Measurements from ENCODE around the gene AKTIP. TPM values are rescaled to one million over a fixed set of nuclear protein-coding genes. Genes with fewer than 3 reads are reported as not detected.
"Not testable (repeated sequence)": the region's sequence is repeated elsewhere in the genome, so short reads cannot be mapped to it uniquely, and the experiment has no call there.

Gene AKTIP
- total RNA-seq, 1 experiment from 2014 or later = 23.5 TPM

GRCh38 chr16:53515259-53515658 lies 12.2 kb upstream of the AKTIP start:
- no peak for TF ChIP-seq ZBTB33 (IDR thresholded peaks at IDR 0.05; ENCODE audit: extremely low read depth, insufficient replicate concordance, low read length)
- TF ChIP-seq EZH2 (IDR thresholded peaks at IDR 0.05) = no peak
- no peak for TF ChIP-seq POLR2A (IDR thresholded peaks at IDR 0.05; ENCODE audit: borderline replicate concordance, extremely low read depth, insufficient read depth, insufficient read length)
- TF ChIP-seq ZFX (IDR thresholded peaks at IDR 0.05) = no peak
- TF ChIP-seq RAD21 (IDR thresholded peaks at IDR 0.05; ENCODE audit: low read depth) = no peak
- no peak for TF ChIP-seq ATF3 (IDR thresholded peaks at IDR 0.05)
- TF ChIP-seq CEBPB (IDR thresholded peaks at IDR 0.05; ENCODE audit: low read depth) = no peak
- TF ChIP-seq EZH2phosphoT487 (IDR thresholded peaks at IDR 0.05; ENCODE audit: borderline replicate concordance) = no peak
- H3K4me2 ChIP-seq (ENCODE audit: low read length) = no peak overlapping the region
- no peaks in the 10 kb centered on the region for H3K9me2 ChIP-seq (ENCODE audit: insufficient read depth)
- DNase-seq (ENCODE audit: low read depth, low spot score) (no peak), ATAC-seq (no peak)
- BruUV-seq (replicated peaks) = no TSS peak
- peaks cover 4 to 12% of the 10 kb centered on the region in 2 experiments; a peak in 2 of 4 replicates for H3K4me1 ChIP-seq (ENCODE audit: control insufficient read depth in 1 of 2, insufficient read depth in 2 of 2, low read length in 2 of 2)
- ChIA-PET POLR2A (no interaction called here), RAD21 (ENCODE audit: low non-redundant PET in 1 of 2, low total read pairs in 2 of 2, uncharacterized antibody in 2 of 2, unreplicated experiment in 2 of 2) (no interaction called here), CTCF (no interaction called here)
- no peak overlapping the region for H3K9ac ChIP-seq (ENCODE audit: low read length)
- no peak overlapping the region for H2AFZ ChIP-seq (ENCODE audit: low read depth, low read length, poor library complexity, severe bottlenecking)
- H3K27me3 ChIP-seq (ENCODE audit: insufficient read depth, low read length) = no peaks in the 10 kb centered on the region
- no peaks in the 10 kb centered on the region for H3K79me2 ChIP-seq (ENCODE audit: insufficient read depth, low read length)
- H4K20me1 ChIP-seq (ENCODE audit: insufficient read depth) = no peaks in the 10 kb centered on the region
- H3K4me3 ChIP-seq (replicated peaks in 1 of 2; ENCODE audit: low read depth in 1 of 2, low read length in 2 of 2) = no peak overlapping the region
- no peaks in the 10 kb centered on the region for H3K36me3 ChIP-seq (ENCODE audit: control insufficient read depth in 1 of 2, insufficient read depth in 2 of 2, low read length in 2 of 2)
- intact Hi-C loops (cut with micrococcal nuclease) = no loop called here
- H3K9me3 ChIP-seq (ENCODE audit: control insufficient read depth in 1 of 2, insufficient read depth in 1 of 2, low read depth in 1 of 2, low read length in 2 of 2) = no peaks in the 10 kb centered on the region
- H3K27ac ChIP-seq (ENCODE audit: low read depth, low read length) = no peak overlapping the region

GRCh38 chr16:53512795-53513194 lies 9.8 kb upstream of the AKTIP start:
- BruUV-seq (replicated peaks) = not testable (repeated sequence)

More at GRCh38 chr16:53512795-53513194, 9.8 kb upstream of the AKTIP start:
- CTCF ChIA-PET = interaction anchor here (1.2 kb wide), 1 partner anchor 413 kb away, joined by 3 read pairs; no protein-coding TSS in a partner anchor
- ATAC-seq; H3K4me3 ChIP-seq (replicated peaks in 1 of 2; ENCODE audit: low read depth in 1 of 2, low read length in 2 of 2); H3K27me3 ChIP-seq (ENCODE audit: insufficient read depth, low read length); H3K4me2 ChIP-seq (ENCODE audit: low read length); H3K9ac ChIP-seq (ENCODE audit: low read length); POLR2A ChIA-PET; H3K9me2 ChIP-seq (ENCODE audit: insufficient read depth); H3K27ac ChIP-seq (ENCODE audit: low read depth, low read length); intact Hi-C loops (cut with micrococcal nuclease); DNase-seq (ENCODE audit: low read depth, low spot score); H3K79me2 ChIP-seq (ENCODE audit: insufficient read depth, low read length); RAD21 ChIA-PET (ENCODE audit: low non-redundant PET in 1 of 2, low total read pairs in 2 of 2, uncharacterized antibody in 2 of 2, unreplicated experiment in 2 of 2); H3K36me3 ChIP-seq (ENCODE audit: control insufficient read depth in 1 of 2, insufficient read depth in 2 of 2, low read length in 2 of 2); H3K9me3 ChIP-seq (ENCODE audit: control insufficient read depth in 1 of 2, insufficient read depth in 1 of 2, low read depth in 1 of 2, low read length in 2 of 2); H4K20me1 ChIP-seq (ENCODE audit: insufficient read depth); H2AFZ ChIP-seq (ENCODE audit: low read depth, low read length, poor library complexity, severe bottlenecking): not testable (repeated sequence)
- H3K4me1 ChIP-seq (ENCODE audit: control insufficient read depth in 1 of 2, insufficient read depth in 2 of 2, low read length in 2 of 2) = peaks cover 4 to 15% of the 10 kb centered on the region in 2 experiments; a peak in 2 of 4 replicates
